ENCODE results near the gene GFM2. TPM values are rescaled to one million over a fixed set of nuclear protein-coding genes. Genes with fewer than 3 reads are reported as not detected.
"Not testable (repeated sequence)": the region's sequence is repeated elsewhere in the genome, so short reads cannot be mapped to it uniquely, and the experiment has no call there.

The GFM2 gene
- polyA plus RNA-seq, 1 experiment: 19.3 TPM

GRCh38 chr5:74763504-74763903, 3.4 kb downstream of the GFM2 start:
- no peaks in the 10 kb centered on the region for H3K27me3 ChIP-seq (ENCODE audit: control insufficient read depth, insufficient read depth, low read length)
- H3K36me3 ChIP-seq (ENCODE audit: control insufficient read depth, insufficient read depth, low read length): no peaks in the 10 kb centered on the region
- ChIA-PET POLR2A (no interaction called here), CTCF (interaction anchor here (0.6 to 0.9 kb wide), 3 partner anchors 90 to 515 kb away, joined by 3 read pairs; no protein-coding TSS in a partner anchor)
- no peak for DNase-seq (ENCODE audit: low read depth)
- H3K4me3 ChIP-seq (ENCODE audit: low read depth, low read length): no peak overlapping the region
- TF ChIP-seq CTCF (IDR thresholded peaks at IDR 0.05; ENCODE audit: insufficient read depth, low read depth, low read length): no peak

GRCh38 chr5:74762599-74762998, 4.3 kb downstream of the GFM2 start:
- Histone ChIP-seq H3K4me3 (ENCODE audit: low read depth, low read length) (no peak overlapping the region), H3K36me3 (ENCODE audit: control insufficient read depth, insufficient read depth, low read length) (peaks cover 2% of the 10 kb centered on the region; the same call in 1 of the 2 replicates), H3K27me3 (ENCODE audit: control insufficient read depth, insufficient read depth, low read length) (no peaks in the 10 kb centered on the region)
- ChIA-PET POLR2A (no interaction called here), CTCF (interaction anchor here (0.6 kb wide), 1 partner anchor 163 kb away, joined by 3 read pairs; no protein-coding TSS in a partner anchor)
- no peak for DNase-seq (ENCODE audit: low read depth)
- no peak for TF ChIP-seq CTCF (IDR thresholded peaks at IDR 0.05; ENCODE audit: insufficient read depth, low read depth, low read length)

- H3K4me3 ChIP-seq (ENCODE audit: low read depth, low read length): no peak overlapping the region
- DNase-seq (ENCODE audit: low read depth): no peak
- ChIA-PET CTCF (interaction anchor here (1.5 to 1.7 kb wide), 2 partner anchors 11 to 38 kb away, joined by 3 to 5 read pairs; no protein-coding TSS in a partner anchor), POLR2A (no interaction called here)
- peaks cover 4% of the 10 kb centered on the region for H3K36me3 ChIP-seq (ENCODE audit: control insufficient read depth, insufficient read depth, low read length)
- TF ChIP-seq CTCF (IDR thresholded peaks at IDR 0.05; ENCODE audit: insufficient read depth, low read depth, low read length): no peak
- no peaks in the 10 kb centered on the region for H3K27me3 ChIP-seq (ENCODE audit: control insufficient read depth, insufficient read depth, low read length)
Observed at GRCh38 chr5:74761241-74761640, 5.7 kb downstream of the GFM2 start.

GRCh38 chr5:74748742-74749141, 18.2 kb downstream of the GFM2 start:
- H3K36me3 ChIP-seq (ENCODE audit: control insufficient read depth, insufficient read depth, low read length); DNase-seq (ENCODE audit: low read depth); CTCF ChIA-PET; POLR2A ChIA-PET; H3K4me3 ChIP-seq (ENCODE audit: low read depth, low read length); H3K27me3 ChIP-seq (ENCODE audit: control insufficient read depth, insufficient read depth, low read length): not testable (repeated sequence)

GRCh38 chr5:74738406-74738805, 28.5 kb downstream of the GFM2 start:
- H3K36me3 ChIP-seq (ENCODE audit: control insufficient read depth, insufficient read depth, low read length): peaks cover 4% of the 10 kb centered on the region
- no peak overlapping the region for H3K4me3 ChIP-seq (ENCODE audit: low read depth, low read length)
- no peaks in the 10 kb centered on the region for H3K27me3 ChIP-seq (ENCODE audit: control insufficient read depth, insufficient read depth, low read length)
- DNase-seq (ENCODE audit: low read depth): no peak
- ChIA-PET CTCF (interaction anchor here (1.2 kb wide), 1 partner anchor 9 kb away, joined by 5 read pairs; no protein-coding TSS in a partner anchor), POLR2A (no interaction called here)
- TF ChIP-seq CTCF (IDR thresholded peaks at IDR 0.05; ENCODE audit: insufficient read depth, low read depth, low read length): no peak

- ChIA-PET POLR2A (no interaction called here), CTCF (no interaction called here)
- no peak overlapping the region for H3K4me3 ChIP-seq (ENCODE audit: low read depth, low read length)
- no peak for TF ChIP-seq CTCF (IDR thresholded peaks at IDR 0.05; ENCODE audit: insufficient read depth, low read depth, low read length)
- no peaks in the 10 kb centered on the region for H3K27me3 ChIP-seq (ENCODE audit: control insufficient read depth, insufficient read depth, low read length)
- no peak for DNase-seq (ENCODE audit: low read depth)
- peaks cover 5% of the 10 kb centered on the region for H3K36me3 ChIP-seq (ENCODE audit: control insufficient read depth, insufficient read depth, low read length)
Observed at GRCh38 chr5:74736759-74737158, 30.2 kb downstream of the GFM2 start.
